GM12878 (cell line): ENCODE data around the gene IL17RA. TPM values are rescaled to one million over a fixed set of nuclear protein-coding genes. Genes with fewer than 3 reads are reported as not detected.

Experiments used
- BCL11A ChIP-seq: IDR thresholded peaks from 2 replicates; pipeline ENCODE4 v1.6.1; 2011; ENCODE audit warnings: low read depth, low read length
- GATAD2B ChIP-seq: fragments of 450-650 bp; conservative IDR thresholded peaks from 2 replicates; pipeline ENCODE4 v1.6.1; 2017; ENCODE audit warnings: low read depth, mild to moderate bottlenecking, moderate library complexity
- HDGF ChIP-seq: fragments of 450-650 bp; IDR thresholded peaks from 2 replicates; pipeline ENCODE4 v1.6.1; 2016; ENCODE audit warnings: antibody characterized with exemption
- JUND ChIP-seq: IDR thresholded peaks from 2 replicates; pipeline ENCODE4 v1.6.1; 2012; ENCODE audit warnings: low read depth, mild to moderate bottlenecking, low read length, improper control_type of control experiment, moderate library complexity
- KDM1A ChIP-seq: fragments of 200-600 bp; sonication (generic); IDR thresholded peaks from 2 replicates; pipeline ENCODE4 v1.6.1; 2016; ENCODE audit warnings: borderline replicate concordance
- KLF5 ChIP-seq: fragments of 450-650 bp; IDR thresholded peaks from 2 replicates; pipeline ENCODE4 v1.6.1; 2014; ENCODE audit warnings: mild to moderate bottlenecking; ENCODE audit not compliant: partially characterized antibody
- NR2C1 ChIP-seq: fragments of 450-650 bp; IDR thresholded peaks from 2 replicates; pipeline ENCODE4 v1.6.1; 2017; ENCODE audit warnings: antibody characterized with exemption, mild to moderate bottlenecking, moderate library complexity
- RAD21 ChIP-seq: IDR thresholded peaks from 2 replicates; pipeline ENCODE4 v1.6.1; 2011; ENCODE audit warnings: mild to moderate bottlenecking, low read depth, low read length, moderate library complexity; ENCODE audit not compliant: insufficient read depth
- ZNF274 ChIP-seq: IDR thresholded peaks from one replicate; pipeline ENCODE4 v1.8.0; 2011; ENCODE audit not compliant: insufficient read length, insufficient read depth
- ZSCAN29 ChIP-seq: fragments of 450-650 bp; IDR thresholded peaks from 2 replicates; pipeline ENCODE4 v1.6.1; 2017; ENCODE audit warnings: mild to moderate bottlenecking, moderate library complexity
- polyA plus RNA-seq, 11 experiments: library from polyadenylated mRNA; depleted of rRNA in 4 of 11; unstranded in 6 of 11; stranded (reverse) in 5 of 11; fragments of >200 nt; fragmentation: Nextera tagmentation in 4 of 11; fragmentation: Illumina TruSeq in 1 of 11; extraction: Ambion mirVana in 4 of 11; extraction: Trizol in 1 of 11; gene quantifications; 1 replicate in 1 of 11; 2 replicates in 10 of 11; pipeline versions ENCODE4 v1.2.1 to v1.2.3, GENCODE V29; 2011 to 2016; ENCODE audit warnings: inconsistent platforms in 2 of 11, missing spikeins in 2 of 11, low read depth in 1 of 11
- total RNA-seq, 4 experiments: library from RNA; depleted of rRNA in 3 of 4; stranded (reverse); fragments of >200 nt in 3 of 4; fragmentation: Illumina TruSeq in 1 of 4; extraction: Trizol in 1 of 4; gene quantifications; 2 replicates each; pipeline versions ENCODE4 v1.2.1 to v1.2.3, GENCODE V29; 2013 to 2021
- TF ChIP-seq, protein P1 (sequence below), 3 experiments: IDR thresholded peaks in 2 of 3; conservative IDR thresholded peaks in 1 of 3; 2 replicates each; pipeline ENCODE4 v1.5.1; 2011; ENCODE audit warnings: low read depth in 3 of 3, low read length in 3 of 3, mild to moderate bottlenecking in 3 of 3, control low read depth in 2 of 3, moderate library complexity in 2 of 3, inconsistent platforms in 1 of 3, mixed read lengths in 1 of 3; ENCODE audit not compliant: control insufficient read depth in 2 of 3, insufficient read depth in 1 of 3; ENCODE audit errors: extremely low read depth in 1 of 3
- TF ChIP-seq, protein P2 (sequence below): fragments of 450-650 bp; IDR thresholded peaks from 2 replicates; pipeline ENCODE4 v1.6.1; 2018; ENCODE audit warnings: mild to moderate bottlenecking, low read depth, moderate library complexity; ENCODE audit not compliant: partially characterized antibody
- TF ChIP-seq, protein P3 (sequence below): IDR thresholded peaks from 2 replicates; pipeline ENCODE4 v1.6.1; 2011; ENCODE audit warnings: borderline replicate concordance, low read depth, mild to moderate bottlenecking, moderate library complexity, low read length; ENCODE audit not compliant: insufficient read depth, poor library complexity, severe bottlenecking

The IL17RA gene
- total and polyA plus RNA-seq, 10 of the 15 experiments (the other 5 are each of a cell fraction or from before 2014, with no cell fraction given), result 0.71 to 10.2 (median 4.2) TPM

DNA sequence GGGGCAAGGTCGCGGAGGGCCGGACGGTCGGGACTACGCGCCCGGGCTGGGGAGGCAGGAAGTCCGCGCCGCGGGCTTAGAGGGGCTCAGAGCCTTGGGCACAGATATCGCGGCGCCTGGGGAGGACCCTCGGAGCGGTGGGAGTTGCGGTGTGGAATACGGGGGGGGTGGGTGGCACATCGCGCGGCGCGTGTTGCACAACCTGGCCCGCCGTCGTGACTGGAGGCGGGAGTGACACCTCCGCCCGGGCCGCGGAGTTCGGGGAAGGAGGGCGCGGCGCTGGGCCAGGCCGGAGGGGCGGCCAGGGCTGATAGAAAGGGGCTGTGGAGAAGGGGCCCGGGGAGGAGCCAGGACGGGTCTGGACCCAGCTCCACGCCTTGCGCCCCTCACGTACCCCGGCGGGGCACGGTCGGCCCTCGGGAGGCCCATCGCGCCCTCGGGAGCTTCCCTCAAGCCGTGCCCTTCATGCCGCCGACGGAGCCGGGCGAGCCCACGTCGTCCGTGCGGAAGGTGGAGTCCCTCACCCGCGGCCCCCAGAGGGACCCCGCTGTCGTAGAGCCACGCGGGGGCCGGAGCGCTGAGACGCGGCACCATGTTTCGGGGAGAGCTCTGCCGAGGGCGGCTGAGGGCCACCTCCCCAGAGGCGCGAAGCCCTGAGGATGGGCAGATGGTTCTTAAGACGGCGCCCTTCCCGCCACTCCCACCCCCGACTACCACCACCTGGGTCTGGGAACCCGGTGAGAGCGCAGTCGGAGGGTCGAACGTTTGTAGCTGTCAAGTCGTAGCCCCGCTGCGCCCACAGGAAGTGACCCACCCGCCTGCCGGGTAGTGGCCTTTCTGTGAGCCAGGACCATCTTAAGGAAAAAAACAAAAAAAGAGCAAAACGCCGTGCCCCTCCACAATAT, 729 bp downstream of the IL17RA start (continued):
- TF ChIP-seq, protein P1, sequence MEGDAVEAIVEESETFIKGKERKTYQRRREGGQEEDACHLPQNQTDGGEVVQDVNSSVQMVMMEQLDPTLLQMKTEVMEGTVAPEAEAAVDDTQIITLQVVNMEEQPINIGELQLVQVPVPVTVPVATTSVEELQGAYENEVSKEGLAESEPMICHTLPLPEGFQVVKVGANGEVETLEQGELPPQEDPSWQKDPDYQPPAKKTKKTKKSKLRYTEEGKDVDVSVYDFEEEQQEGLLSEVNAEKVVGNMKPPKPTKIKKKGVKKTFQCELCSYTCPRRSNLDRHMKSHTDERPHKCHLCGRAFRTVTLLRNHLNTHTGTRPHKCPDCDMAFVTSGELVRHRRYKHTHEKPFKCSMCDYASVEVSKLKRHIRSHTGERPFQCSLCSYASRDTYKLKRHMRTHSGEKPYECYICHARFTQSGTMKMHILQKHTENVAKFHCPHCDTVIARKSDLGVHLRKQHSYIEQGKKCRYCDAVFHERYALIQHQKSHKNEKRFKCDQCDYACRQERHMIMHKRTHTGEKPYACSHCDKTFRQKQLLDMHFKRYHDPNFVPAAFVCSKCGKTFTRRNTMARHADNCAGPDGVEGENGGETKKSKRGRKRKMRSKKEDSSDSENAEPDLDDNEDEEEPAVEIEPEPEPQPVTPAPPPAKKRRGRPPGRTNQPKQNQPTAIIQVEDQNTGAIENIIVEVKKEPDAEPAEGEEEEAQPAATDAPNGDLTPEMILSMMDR (IDR thresholded peaks at IDR 0.05 in 2 of 3, conservative IDR thresholded peaks at IDR 0.05 in 1 of 3; ENCODE audit: control insufficient read depth in 2 of 3, extremely low read depth in 1 of 3, insufficient read depth in 1 of 3, low read depth in 3 of 3, low read length in 3 of 3), result no peak
- TF ChIP-seq, protein P2, sequence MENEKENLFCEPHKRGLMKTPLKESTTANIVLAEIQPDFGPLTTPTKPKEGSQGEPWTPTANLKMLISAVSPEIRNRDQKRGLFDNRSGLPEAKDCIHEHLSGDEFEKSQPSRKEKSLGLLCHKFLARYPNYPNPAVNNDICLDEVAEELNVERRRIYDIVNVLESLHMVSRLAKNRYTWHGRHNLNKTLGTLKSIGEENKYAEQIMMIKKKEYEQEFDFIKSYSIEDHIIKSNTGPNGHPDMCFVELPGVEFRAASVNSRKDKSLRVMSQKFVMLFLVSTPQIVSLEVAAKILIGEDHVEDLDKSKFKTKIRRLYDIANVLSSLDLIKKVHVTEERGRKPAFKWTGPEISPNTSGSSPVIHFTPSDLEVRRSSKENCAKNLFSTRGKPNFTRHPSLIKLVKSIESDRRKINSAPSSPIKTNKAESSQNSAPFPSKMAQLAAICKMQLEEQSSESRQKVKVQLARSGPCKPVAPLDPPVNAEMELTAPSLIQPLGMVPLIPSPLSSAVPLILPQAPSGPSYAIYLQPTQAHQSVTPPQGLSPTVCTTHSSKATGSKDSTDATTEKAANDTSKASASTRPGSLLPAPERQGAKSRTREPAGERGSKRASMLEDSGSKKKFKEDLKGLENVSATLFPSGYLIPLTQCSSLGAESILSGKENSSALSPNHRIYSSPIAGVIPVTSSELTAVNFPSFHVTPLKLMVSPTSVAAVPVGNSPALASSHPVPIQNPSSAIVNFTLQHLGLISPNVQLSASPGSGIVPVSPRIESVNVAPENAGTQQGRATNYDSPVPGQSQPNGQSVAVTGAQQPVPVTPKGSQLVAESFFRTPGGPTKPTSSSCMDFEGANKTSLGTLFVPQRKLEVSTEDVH, result no peak
- TF ChIP-seq KLF5 (no peak), KDM1A (no peak), JUND (no peak), NR2C1 (no peak), HDGF (no peak), ZSCAN29 (no peak), ZNF274 (no peak), BCL11A (no peak), RAD21 (no peak), GATAD2B (peak; percentile 15; the same call in 1 of the 2 replicates)
- TF ChIP-seq, protein P3, sequence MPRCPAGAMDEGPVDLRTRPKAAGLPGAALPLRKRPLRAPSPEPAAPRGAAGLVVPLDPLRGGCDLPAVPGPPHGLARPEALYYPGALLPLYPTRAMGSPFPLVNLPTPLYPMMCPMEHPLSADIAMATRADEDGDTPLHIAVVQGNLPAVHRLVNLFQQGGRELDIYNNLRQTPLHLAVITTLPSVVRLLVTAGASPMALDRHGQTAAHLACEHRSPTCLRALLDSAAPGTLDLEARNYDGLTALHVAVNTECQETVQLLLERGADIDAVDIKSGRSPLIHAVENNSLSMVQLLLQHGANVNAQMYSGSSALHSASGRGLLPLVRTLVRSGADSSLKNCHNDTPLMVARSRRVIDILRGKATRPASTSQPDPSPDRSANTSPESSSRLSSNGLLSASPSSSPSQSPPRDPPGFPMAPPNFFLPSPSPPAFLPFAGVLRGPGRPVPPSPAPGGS, result no peak
